Activated CD4-positive, CD25-positive, alpha-beta regulatory T cell treated with anti-CD3 and anti-CD28 coated beads, Interleukin-2, amount 50 U/mL, for 72 hours (primary cell): Measurements from ENCODE around the gene PCLO.
"Not testable (repeated sequence)": the region's sequence is repeated elsewhere in the genome, so short reads cannot be mapped to it uniquely, and the experiment has no call there.

ENCODE experiments used
- DNase-seq: peaks from one replicate; pipeline ENCODE4 v3.0.0; 2021

Gene PCLO

DNA sequence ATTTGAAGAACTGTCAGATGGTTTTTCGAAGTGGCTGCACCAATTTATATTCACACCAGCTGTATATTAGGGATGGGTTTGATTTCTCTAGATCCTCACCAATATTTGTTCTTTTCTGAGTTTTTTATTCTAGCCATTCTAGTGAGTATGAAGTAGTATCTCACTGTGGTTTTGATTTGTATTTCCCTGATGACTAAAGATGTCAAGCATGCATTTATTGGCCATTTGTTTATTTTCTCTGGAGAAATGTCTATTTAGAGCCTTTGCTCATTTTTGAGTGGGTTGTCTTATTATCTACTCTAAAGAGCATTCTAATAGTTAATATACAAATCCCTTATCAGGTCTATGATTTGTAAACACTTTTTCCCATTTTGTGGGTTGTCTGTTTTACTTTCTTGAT is 123.9 kb downstream of the PCLO start:
- no peak for DNase-seq

- no peak for DNase-seq
Measured at GRCh38 chr7:83036721-83037380, 125.8 kb downstream of the PCLO start.

GRCh38 chr7:83036130-83036529 is 126.6 kb downstream of the PCLO start:
- DNase-seq: no peak

- no peak for DNase-seq
Measured at GRCh38 chr7:83032195-83032594, 130.5 kb downstream of the PCLO start.

DNA sequence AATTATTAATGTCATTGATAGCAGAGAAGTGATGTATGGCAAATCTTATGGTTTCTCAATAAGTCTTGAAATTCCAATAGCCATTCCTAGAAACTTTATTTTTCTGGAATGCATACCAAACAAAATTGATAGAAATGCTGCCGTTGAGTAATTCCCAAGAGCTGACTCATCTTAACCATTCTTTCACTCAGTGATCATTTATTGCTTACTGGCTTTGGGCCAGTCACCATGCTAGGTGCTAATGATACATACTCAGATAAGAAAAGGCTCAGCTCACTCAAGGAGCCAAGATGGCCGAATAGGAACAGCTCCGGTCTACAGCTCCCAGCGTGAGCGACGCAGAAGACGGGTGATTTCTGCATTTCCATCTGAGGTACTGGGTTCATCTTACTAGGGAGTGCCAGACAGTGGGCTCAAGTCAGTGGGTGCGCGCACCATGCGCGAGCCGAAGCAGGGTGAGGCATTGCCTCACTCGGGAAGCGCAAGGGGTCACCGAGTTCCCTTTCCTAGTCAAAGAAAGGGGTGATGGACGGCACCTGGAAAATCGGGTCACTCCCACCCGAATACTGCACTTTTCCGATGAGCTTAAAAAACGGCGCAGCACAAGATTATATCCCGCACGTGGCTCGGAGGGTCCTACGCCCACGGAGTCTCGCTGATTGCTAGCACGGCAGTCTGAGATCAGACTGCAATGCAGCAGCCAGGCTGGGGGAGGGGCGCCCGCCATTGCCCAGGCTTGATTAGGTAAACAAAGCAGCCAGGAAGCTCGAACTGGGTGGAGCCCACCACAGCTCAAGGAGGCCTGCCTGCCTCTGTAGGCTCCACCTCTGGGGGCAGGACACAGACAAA is 138.6 kb downstream of the PCLO start:
- not testable (repeated sequence) for DNase-seq

GRCh38 chr7:83021032-83021431 is 141.7 kb downstream of the PCLO start:
- no peak for DNase-seq

DNA sequence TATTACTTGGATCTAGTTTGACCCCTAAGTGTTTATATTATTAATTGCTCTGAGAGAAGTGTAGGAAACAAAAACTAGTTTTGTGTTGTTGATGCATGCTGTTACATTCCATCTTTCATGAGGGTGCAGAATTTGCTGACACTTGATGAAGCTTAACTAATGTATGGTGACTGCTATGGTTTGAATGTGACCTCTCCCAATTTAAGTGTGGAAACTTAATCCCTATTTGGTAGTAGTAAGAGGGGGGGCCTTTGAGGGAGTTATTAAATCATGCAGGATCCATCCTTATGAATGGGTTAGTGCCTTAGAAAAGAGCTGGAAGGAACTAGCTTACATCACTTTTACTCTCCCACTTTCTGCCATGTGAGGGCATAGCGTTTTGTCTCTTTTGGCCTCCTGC is 142.5 kb downstream of the PCLO start:
- no peak for DNase-seq

GRCh38 chr7:83015916-83016315 is 146.8 kb downstream of the PCLO start:
- no peak for DNase-seq

GRCh38 chr7:83014546-83014945 is 148.1 kb downstream of the PCLO start:
- DNase-seq: no peak

DNA sequence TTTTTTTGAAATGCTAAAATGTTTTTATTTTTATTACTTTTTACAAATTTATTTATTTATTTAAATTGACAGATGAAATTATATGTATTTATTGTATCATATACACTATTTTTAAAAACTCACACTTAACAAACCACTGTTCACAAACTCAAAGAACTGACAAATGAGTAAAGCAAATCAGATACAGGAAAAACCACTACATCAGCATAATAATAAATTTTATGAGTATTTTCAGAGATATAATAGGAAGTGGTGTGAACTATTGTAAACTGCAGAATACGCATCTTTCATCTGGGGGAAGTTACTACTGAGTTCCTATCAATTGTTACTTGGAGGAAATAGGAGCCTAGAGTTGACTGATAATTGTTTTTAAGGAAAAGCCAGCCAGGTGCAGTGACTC is 150.7 kb downstream of the PCLO start:
- no peak for DNase-seq

DNA sequence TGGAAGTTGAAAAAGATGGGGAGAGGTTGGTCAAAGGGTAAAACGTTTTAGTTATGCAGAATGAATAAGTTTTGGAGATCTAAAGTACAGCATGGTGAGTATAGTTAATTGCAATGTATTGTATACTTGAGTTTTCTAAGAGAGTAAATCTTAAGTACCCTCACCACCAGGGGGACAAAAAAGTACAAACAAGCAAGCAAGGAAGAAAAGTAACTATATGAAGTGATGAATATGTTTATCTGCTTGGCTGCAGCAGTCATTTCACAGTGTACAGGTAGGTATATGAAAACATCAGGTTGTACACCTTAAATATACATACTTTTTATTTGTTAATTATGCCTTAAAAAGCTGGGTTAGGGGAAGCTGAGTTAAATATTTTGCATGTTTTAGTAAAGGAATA is 157.3 kb downstream of the PCLO start:
- no peak for DNase-seq

- no peak for DNase-seq
Measured at GRCh38 chr7:83001362-83002040, 161.2 kb downstream of the PCLO start.

DNA sequence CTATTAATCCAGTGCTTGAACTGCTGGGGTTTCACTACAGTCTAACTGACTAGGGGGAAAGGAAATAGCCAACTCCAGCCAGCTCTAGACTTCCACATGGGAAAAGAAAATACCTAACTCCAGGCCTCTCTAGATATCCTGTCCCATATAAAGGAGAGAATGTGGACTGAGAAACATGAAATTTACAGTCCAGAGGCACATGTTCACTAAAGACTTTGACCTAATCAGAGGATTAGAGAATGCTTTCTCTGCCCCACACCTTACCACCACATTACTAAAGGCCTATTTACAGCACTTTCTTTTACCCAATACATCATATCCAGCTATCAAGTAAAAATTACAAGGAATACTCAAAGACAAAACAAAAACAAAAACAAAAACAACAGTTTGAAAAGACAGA is 164.2 kb downstream of the PCLO start:
- DNase-seq: no peak

DNA sequence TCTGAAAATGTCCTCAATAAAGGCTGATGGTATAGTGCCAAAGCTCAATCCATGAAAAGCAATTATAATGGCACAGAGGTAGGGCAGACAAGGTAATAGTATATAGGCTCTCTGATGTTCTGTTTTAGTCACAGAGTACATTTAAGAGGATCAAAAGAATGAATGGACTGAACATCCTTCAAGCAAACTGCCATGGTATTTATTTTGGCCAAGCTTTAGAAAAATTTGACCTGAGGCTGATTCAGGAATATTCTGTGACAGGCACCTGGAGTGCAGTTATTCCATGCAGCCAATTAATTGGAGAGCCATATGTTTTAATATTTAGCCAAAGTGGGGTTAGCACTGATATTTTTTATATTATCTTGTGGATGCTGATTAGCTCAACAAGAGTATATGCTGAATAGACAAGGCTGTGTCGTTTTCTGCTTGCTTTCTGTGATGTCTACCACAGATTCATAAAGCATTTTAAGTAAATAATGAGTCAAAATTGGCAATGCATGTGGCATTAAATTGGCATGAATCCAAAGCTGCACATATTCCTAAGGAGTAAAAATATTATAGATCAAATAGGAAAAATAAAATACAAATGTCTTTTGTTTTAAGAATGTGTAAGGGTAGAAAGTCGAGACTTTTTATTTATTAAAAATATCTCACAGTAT is 177.4 kb downstream of the PCLO start:
- no peak for DNase-seq

DNA sequence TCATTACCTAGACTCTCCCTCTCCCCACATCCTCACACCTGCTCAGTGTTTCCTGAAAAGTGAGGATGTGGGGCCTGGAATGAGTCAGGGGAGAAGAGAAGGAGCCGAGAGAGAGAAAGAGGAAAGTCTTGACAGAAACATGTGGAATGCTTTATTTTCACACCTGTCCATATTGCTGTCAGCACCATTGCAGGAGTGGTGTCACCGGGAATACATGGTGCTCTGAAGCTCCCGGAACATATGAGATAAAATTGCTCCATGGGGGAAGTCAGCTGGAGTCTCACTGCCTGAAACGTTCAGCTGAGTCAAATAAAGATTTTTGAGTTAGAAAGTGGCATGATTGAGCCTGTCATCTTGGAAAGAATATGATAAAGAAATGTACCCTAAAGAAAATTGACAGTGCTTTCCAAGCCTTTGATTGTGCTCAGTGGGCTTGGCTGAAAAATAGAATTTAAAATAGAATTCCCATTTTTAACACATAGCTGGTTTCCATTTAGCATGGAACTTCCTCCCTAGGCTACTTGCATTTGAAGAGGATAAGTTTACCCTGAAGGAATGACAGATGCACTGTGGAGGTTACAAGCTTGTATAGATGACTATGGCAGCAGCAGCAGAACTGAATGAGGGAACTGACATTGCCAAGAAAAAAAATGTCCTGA is 182.4 kb downstream of the PCLO start:
- DNase-seq: no peak

DNA sequence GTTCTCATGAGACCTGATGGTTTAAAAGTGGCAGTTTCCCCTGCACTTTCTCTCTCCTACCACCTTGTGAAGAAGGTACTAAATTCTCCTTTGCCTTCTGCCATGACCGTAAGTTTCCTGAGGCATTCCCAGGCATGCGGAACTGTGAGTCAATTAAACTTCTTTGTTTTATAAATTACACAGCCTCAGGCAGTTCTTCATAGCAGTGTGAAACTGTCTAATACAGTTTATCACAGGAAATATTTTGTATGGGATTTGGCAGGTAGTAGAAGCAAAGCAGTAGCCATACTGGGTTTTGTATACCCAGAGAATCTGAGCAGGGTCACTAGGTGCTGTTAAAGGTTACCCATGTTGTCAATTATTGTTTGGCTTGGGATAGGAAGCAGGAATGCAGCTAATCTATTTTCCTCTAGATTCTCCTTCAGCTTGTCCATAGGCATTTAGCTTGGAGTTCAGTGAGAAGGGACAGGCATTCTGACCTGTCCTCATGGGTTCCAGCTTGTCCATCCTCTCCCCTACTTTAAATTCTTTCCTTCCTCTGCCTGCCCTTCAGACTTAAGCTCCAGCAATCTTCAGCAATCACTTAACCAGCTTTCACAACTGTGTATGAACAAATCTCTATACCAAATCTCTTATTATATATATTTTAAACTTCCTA is 186.7 kb downstream of the PCLO start:
- DNase-seq: no peak

GRCh38 chr7:82972135-82972534 is 190.5 kb downstream of the PCLO start:
- DNase-seq: no peak

GRCh38 chr7:82965088-82966036 is 197.3 kb downstream of the PCLO start:
- no peak for DNase-seq

GRCh38 chr7:82964150-82964882 is 198.4 kb downstream of the PCLO start:
- no peak for DNase-seq

GRCh38 chr7:82961240-82961639 is 201.4 kb downstream of the PCLO start:
- DNase-seq: no peak
